Measurements from ENCODE around the gene CASS4.

DNA sequence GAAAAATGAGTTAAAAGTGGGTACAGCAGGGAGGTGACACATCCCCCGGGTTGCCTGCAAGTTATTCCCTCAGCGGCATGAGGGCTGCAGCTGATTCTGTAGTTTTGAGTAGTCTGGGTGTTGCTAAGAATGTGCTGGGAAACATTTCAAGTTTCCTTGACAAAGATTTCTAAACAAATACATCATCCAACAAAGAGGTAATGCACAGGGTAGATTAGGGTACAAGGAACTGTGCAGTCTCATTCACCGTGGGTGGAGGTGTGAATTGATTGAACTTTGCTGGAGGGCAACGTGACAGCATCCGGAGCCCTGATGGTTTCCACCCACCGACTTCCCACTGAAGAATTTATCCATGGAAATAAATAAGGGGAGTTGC, 21.8 kb downstream of the CASS4 start:
- TF ChIP-seq CTCF (conservative IDR thresholded peaks at IDR 0.05; ENCODE audit: low read length) (no peak), EZH2phosphoT487 (IDR thresholded peaks at IDR 0.05; ENCODE audit: borderline replicate concordance, low read depth, low read length) (no peak)
